Non-pigmented ciliary epithelial cell (primary cell): ENCODE data around the gene DHRS7.

Experiments
- DNase-seq: peaks from one replicate; pipeline ENCODE4 v3.0.0-alpha.2; 2010; ENCODE audit warnings: low read depth

The DHRS7 gene

GRCh38 chr14:60184905-60185555, 19.8 kb upstream of the DHRS7 start:
- no peak for DNase-seq

- DNase-seq: peak; percentile 46
Observed at GRCh38 chr14:60184146-60184904, 19.1 kb upstream of the DHRS7 start.

- no peak for DNase-seq
Observed at GRCh38 chr14:60183741-60184140, 18.5 kb upstream of the DHRS7 start.

- no peak for DNase-seq
Observed at GRCh38 chr14:60183138-60183537, 17.9 kb upstream of the DHRS7 start.

GRCh38 chr14:60179431-60179869, 14.3 kb upstream of the DHRS7 start:
- DNase-seq: no peak

- DNase-seq: no peak
Observed at GRCh38 chr14:60178820-60179219, 13.6 kb upstream of the DHRS7 start.

- DNase-seq: no peak
Observed at GRCh38 chr14:60178164-60178563, 13.0 kb upstream of the DHRS7 start.

- no peak for DNase-seq
Observed at GRCh38 chr14:60175255-60175902, 10.2 kb upstream of the DHRS7 start.

GRCh38 chr14:60174352-60175254, 9.4 kb upstream of the DHRS7 start:
- no peak for DNase-seq

GRCh38 chr14:60171690-60172089, 6.5 kb upstream of the DHRS7 start:
- DNase-seq: no peak

GRCh38 chr14:60170948-60171347, 5.8 kb upstream of the DHRS7 start:
- no peak for DNase-seq

- DNase-seq: no peak
Observed at GRCh38 chr14:60169722-60170121, 4.5 kb upstream of the DHRS7 start.

GRCh38 chr14:60166142-60166541, 944 bp upstream of the DHRS7 start:
- DNase-seq: no peak

GRCh38 chr14:60165547-60165876, 314 bp upstream of the DHRS7 start:
- DNase-seq: no peak

- DNase-seq: no peak
Observed at GRCh38 chr14:60164404-60164711, 840 bp downstream of the DHRS7 start.

GRCh38 chr14:60163693-60164092, 1.5 kb downstream of the DHRS7 start:
- no peak for DNase-seq

GRCh38 chr14:60161196-60162107, 3.7 kb downstream of the DHRS7 start:
- DNase-seq: no peak

GRCh38 chr14:60160422-60160821, 4.8 kb downstream of the DHRS7 start:
- no peak for DNase-seq

GRCh38 chr14:60154671-60155070, 10.5 kb downstream of the DHRS7 start:
- no peak for DNase-seq

- DNase-seq: no peak
Observed at GRCh38 chr14:60153991-60154390, 11.2 kb downstream of the DHRS7 start.

GRCh38 chr14:60151715-60152114, 13.5 kb downstream of the DHRS7 start:
- DNase-seq: peak; percentile 73
